Osteoblast (primary cell): ENCODE data around the gene ARMC12. TPM values are rescaled to one million over a fixed set of nuclear protein-coding genes. Genes with fewer than 3 reads are reported as not detected.

Experiments
- DNase-seq: peaks from one replicate; pipeline ENCODE4 v3.0.0; 2011; ENCODE audit warnings: low spot score, mixed read lengths; ENCODE audit not compliant: insufficient read length; ENCODE audit errors: missing footprints
- H2AFZ ChIP-seq: 2 replicates; pipeline ENCODE4 v1.6.0; 2011; ENCODE audit warnings: mild to moderate bottlenecking, low read length
- H3K27ac ChIP-seq: 2 replicates; pipeline ENCODE4 v1.5.1; 2011; ENCODE audit warnings: mild to moderate bottlenecking, low read depth, low read length, moderate library complexity
- H3K27me3 ChIP-seq: 2 replicates; pipeline ENCODE4 v1.6.0; 2012; ENCODE audit warnings: mild to moderate bottlenecking, control low read depth, inconsistent platforms, low read length, moderate library complexity; ENCODE audit not compliant: insufficient read depth
- H3K36me3 ChIP-seq: 2 replicates; pipeline ENCODE4 v1.5.1; 2011; ENCODE audit warnings: mild to moderate bottlenecking, low read length, control low read depth, moderate library complexity; ENCODE audit not compliant: insufficient read depth
- H3K4me1 ChIP-seq: 2 replicates; pipeline ENCODE4 v1.5.1; 2011; ENCODE audit warnings: mild to moderate bottlenecking, low read length, control low read depth, moderate library complexity; ENCODE audit not compliant: insufficient read depth
- H3K4me2 ChIP-seq: 2 replicates; pipeline ENCODE4 v1.6.0; 2011; ENCODE audit warnings: mild to moderate bottlenecking, low read length; ENCODE audit not compliant: insufficient read depth
- H3K4me3 ChIP-seq: fragments of 200-600 bp; sonication (generic); 3 replicates; pipeline ENCODE4 v1.5.1; 2012; ENCODE audit warnings: mild to moderate bottlenecking, low read length, inconsistent platforms; ENCODE audit not compliant: insufficient read depth
- H3K79me2 ChIP-seq: 2 replicates; pipeline ENCODE4 v1.6.0; 2012; ENCODE audit warnings: mild to moderate bottlenecking, low read length, control low read depth, inconsistent platforms; ENCODE audit not compliant: insufficient read depth
- H3K9me3 ChIP-seq: 2 replicates; pipeline ENCODE4 v1.5.1; 2011; ENCODE audit warnings: low read depth, low read length, control low read depth
- H4K20me1 ChIP-seq: 2 replicates; pipeline ENCODE4 v1.6.0; 2012; ENCODE audit warnings: mild to moderate bottlenecking, low read length, control low read depth; ENCODE audit not compliant: insufficient read depth
- total RNA-seq: library from RNA; depleted of rRNA; stranded (reverse); fragments of >200 nt; gene quantifications from 2 replicates; pipeline ENCODE4 v1.2.3, GENCODE V29; 2012
- TF ChIP-seq, protein P1 (sequence below): IDR thresholded peaks from 2 replicates; pipeline ENCODE4 v1.5.1; 2011; ENCODE audit warnings: mild to moderate bottlenecking, low read depth, low read length, moderate library complexity; ENCODE audit errors: extremely low read depth

ARMC12 gene
- total RNA-seq, 1 donor = 0.36 TPM

DNA sequence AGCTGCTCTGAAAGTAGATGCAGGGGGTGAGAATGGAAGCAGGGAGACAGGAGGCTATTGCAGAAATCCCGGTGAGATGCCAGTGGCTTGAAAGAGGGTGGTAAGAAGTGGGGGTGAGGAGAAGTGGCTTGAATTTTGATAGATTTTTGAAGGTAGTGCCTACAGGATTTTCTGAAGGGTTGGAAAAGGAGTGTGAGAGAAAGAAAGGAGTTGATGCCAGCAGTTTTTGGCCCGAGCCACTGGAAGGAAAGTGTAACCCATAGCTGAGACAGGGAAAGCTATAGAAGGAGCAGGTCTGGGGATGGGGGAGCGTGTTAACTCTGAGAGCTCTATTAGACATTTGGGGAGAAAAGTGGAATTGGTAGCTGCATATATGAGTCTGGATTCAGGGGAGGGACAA is 9.7 kb downstream of the ARMC12 start:
- Histone ChIP-seq H3K36me3 (no peaks in the 10 kb centered on the region), H3K4me3 (no peak overlapping the region), H3K27ac (no peak overlapping the region), H2AFZ (no peak overlapping the region), H3K4me2 (no peak overlapping the region), H3K27me3 (peaks cover 7% of the 10 kb centered on the region), H3K79me2 (no peaks in the 10 kb centered on the region), H3K9me3 (no peaks in the 10 kb centered on the region), H3K4me1 (no peaks in the 10 kb centered on the region), H4K20me1 (no peaks in the 10 kb centered on the region)
- TF ChIP-seq, protein P1, sequence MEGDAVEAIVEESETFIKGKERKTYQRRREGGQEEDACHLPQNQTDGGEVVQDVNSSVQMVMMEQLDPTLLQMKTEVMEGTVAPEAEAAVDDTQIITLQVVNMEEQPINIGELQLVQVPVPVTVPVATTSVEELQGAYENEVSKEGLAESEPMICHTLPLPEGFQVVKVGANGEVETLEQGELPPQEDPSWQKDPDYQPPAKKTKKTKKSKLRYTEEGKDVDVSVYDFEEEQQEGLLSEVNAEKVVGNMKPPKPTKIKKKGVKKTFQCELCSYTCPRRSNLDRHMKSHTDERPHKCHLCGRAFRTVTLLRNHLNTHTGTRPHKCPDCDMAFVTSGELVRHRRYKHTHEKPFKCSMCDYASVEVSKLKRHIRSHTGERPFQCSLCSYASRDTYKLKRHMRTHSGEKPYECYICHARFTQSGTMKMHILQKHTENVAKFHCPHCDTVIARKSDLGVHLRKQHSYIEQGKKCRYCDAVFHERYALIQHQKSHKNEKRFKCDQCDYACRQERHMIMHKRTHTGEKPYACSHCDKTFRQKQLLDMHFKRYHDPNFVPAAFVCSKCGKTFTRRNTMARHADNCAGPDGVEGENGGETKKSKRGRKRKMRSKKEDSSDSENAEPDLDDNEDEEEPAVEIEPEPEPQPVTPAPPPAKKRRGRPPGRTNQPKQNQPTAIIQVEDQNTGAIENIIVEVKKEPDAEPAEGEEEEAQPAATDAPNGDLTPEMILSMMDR = no peak
- no peak for DNase-seq

DNA sequence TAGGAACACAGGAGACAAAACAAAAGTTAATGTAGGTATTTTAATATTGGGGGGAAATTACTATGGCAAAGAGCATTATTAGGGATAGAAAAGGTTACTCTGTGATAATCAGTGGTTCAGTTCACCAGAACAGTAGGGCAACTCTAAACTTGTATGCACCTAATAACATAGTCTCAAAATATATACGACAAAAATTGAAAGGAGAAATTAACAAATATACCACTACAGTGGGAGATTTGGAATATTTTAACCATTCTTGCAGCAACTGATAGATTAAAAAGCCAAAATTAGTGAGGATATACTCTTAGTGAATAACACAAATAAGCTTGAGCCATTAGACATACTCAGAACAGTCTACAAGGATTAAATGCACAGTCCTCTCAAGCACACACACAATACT is 11.0 kb downstream of the ARMC12 start:
- Histone ChIP-seq H3K9me3 (no peaks in the 10 kb centered on the region), H2AFZ (no peak overlapping the region), H3K79me2 (no peaks in the 10 kb centered on the region), H3K4me3 (no peak overlapping the region), H3K36me3 (no peaks in the 10 kb centered on the region), H3K4me2 (no peak overlapping the region), H3K27ac (no peak overlapping the region), H3K4me1 (no peaks in the 10 kb centered on the region), H4K20me1 (no peaks in the 10 kb centered on the region), H3K27me3 (peaks cover 7% of the 10 kb centered on the region)
- DNase-seq = no peak
- TF ChIP-seq, protein P1 = no peak

DNA sequence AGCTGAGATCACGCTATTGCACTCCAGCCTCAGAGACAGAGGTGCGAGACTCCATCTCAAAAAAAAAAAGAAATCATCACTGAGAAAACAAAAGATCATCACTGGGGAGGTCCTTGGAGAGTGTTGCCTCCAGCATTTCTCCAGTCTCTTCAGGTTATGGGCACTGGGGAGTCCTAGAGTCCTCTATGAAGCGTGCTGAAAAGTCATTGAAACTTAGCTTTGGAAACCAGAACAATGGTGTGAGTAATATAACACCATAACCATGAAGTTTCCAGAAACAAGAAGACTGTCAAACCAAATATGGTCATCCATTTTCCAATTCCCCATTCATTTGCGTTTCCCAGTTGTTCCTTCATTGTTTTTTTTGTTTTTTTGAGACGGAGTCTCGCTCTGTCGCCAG is 13.7 kb downstream of the ARMC12 start:
- no peaks in the 10 kb centered on the region for H3K4me1 ChIP-seq
- H4K20me1 ChIP-seq = no peaks in the 10 kb centered on the region
- no peaks in the 10 kb centered on the region for H3K79me2 ChIP-seq
- no peaks in the 10 kb centered on the region for H3K9me3 ChIP-seq
- no peaks in the 10 kb centered on the region for H3K36me3 ChIP-seq
- no peak overlapping the region for H3K4me3 ChIP-seq
- H3K27me3 ChIP-seq = peaks cover 7% of the 10 kb centered on the region
- H2AFZ ChIP-seq = no peak overlapping the region
- no peak overlapping the region for H3K4me2 ChIP-seq
- no peak for DNase-seq
- H3K27ac ChIP-seq = no peak overlapping the region
- TF ChIP-seq, protein P1 = no peak

DNA sequence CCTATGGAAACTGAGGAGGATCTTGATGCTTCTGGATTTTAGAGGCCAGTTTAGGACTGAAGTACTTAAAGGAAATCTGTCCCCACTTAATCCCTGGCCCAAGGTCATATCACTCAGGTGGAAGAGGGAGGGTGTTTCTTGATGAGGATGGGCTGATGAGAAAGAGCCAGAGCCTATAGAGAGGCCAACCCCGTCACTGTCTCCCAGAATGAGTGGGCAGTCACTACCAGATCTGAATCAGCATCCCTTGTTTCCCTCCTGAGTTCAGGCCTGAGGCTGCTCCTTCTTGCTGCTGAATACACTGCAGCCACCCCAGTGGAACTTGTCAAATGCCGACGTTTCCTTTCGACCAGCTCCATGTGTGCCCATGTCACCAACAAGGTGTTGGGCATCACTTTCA is 14.8 kb downstream of the ARMC12 start:
- no peaks in the 10 kb centered on the region for H4K20me1 ChIP-seq
- H3K4me2 ChIP-seq = no peak overlapping the region
- H3K27me3 ChIP-seq = peaks cover 7% of the 10 kb centered on the region
- no peaks in the 10 kb centered on the region for H3K9me3 ChIP-seq
- DNase-seq = no peak
- H3K4me1 ChIP-seq = no peaks in the 10 kb centered on the region
- no peak overlapping the region for H3K27ac ChIP-seq
- no peaks in the 10 kb centered on the region for H3K79me2 ChIP-seq
- H3K36me3 ChIP-seq = no peaks in the 10 kb centered on the region
- TF ChIP-seq, protein P1 = no peak
- no peak overlapping the region for H3K4me3 ChIP-seq
- no peak overlapping the region for H2AFZ ChIP-seq
